HEK293 (cell line): Measurements from ENCODE around the gene UVSSA.

Source experiments
- CTCF ChIA-PET: fragments of 350-600 bp; formaldehyde crosslinking; extraction: SDS; loops from one replicate; lab custom pipeline; 2021; ENCODE audit warnings: antibody characterized with exemption; lab: Yijun Ruan, JAX
- POLR2A ChIA-PET: fragments of 300-600 bp; formaldehyde crosslinking; extraction: SDS; loops from one replicate; lab custom pipeline; 2020; ENCODE audit warnings: antibody characterized with exemption, inconsistent platforms; lab: Yijun Ruan, JAX
- H3K27ac ChIP-seq: fragments of 200-500 bp; sonication (Bioruptor generic); 2 replicates; pipeline ENCODE4 v1.5.1; 2014; ENCODE audit warnings: low read depth, low read length, control low read depth, inconsistent platforms; ENCODE audit errors: extremely low read depth
- H3K36me3 ChIP-seq, 2 experiments: fragments of 200-500 bp in 1 of 2; sonication (Bioruptor generic) in 1 of 2; 1 replicate in 1 of 2; 2 replicates in 1 of 2; pipeline ENCODE4 v1.5.1; 2014 to 2017; ENCODE audit warnings: inconsistent platforms in 2 of 2, low read length in 2 of 2; ENCODE audit not compliant: control insufficient read depth in 2 of 2, insufficient read depth in 1 of 2
- H3K4me1 ChIP-seq: fragments of 200-500 bp; sonication (Bioruptor generic); 2 replicates; pipeline ENCODE4 v1.5.1; 2014; ENCODE audit warnings: mild to moderate bottlenecking, low read length, inconsistent platforms; ENCODE audit not compliant: control insufficient read depth, insufficient read depth
- H3K4me3 ChIP-seq: 2 replicates; pipeline ENCODE4 v1.5.1; 2011; ENCODE audit warnings: low read depth, mild to moderate bottlenecking, control low read depth, low read length, moderate library complexity
- H3K9me3 ChIP-seq: fragments of 200-500 bp; sonication (Bioruptor generic); 2 replicates; pipeline ENCODE4 v1.5.1; 2014; ENCODE audit warnings: low read depth, low read length, inconsistent platforms; ENCODE audit not compliant: control insufficient read depth, insufficient read depth
- GLIS2 ChIP-seq: fragments of 450-650 bp; formaldehyde crosslinking; IDR thresholded peaks from 2 replicates; pipeline ENCODE4 v1.5.1; 2016; ENCODE audit warnings: missing biosample characterization, missing genetic modification characterization
- HOXA7 ChIP-seq: sonication (generic); formaldehyde crosslinking; IDR thresholded peaks from 2 replicates; pipeline ENCODE4 v1.8.1; 2022; ENCODE audit warnings: missing genetic modification reagents, borderline replicate concordance
- OSR2 ChIP-seq: fragments of 450-650 bp; formaldehyde crosslinking; IDR thresholded peaks from 2 replicates; pipeline ENCODE4 v1.5.1; 2016; ENCODE audit warnings: missing biosample characterization, missing genetic modification characterization
- REST ChIP-seq: fragments of 450-650 bp; formaldehyde crosslinking; IDR thresholded peaks from 2 replicates; pipeline ENCODE4 v1.5.1; 2016; ENCODE audit warnings: missing biosample characterization, missing genetic modification characterization
- ZBTB10 ChIP-seq: fragments of 450-650 bp; formaldehyde crosslinking; IDR thresholded peaks from 2 replicates; pipeline ENCODE4 v1.5.1; 2016; ENCODE audit warnings: missing biosample characterization, missing genetic modification characterization
- ZNF114 ChIP-seq: fragments of 450-650 bp; formaldehyde crosslinking; IDR thresholded peaks from 2 replicates; pipeline ENCODE4 v1.5.0; 2017; ENCODE audit warnings: missing biosample characterization, missing genetic modification characterization
- ZNF175 ChIP-seq: fragments of 450-650 bp; formaldehyde crosslinking; IDR thresholded peaks from 2 replicates; pipeline ENCODE4 v1.5.1; 2016; ENCODE audit warnings: missing biosample characterization, missing genetic modification characterization
- ZNF530 ChIP-seq: fragments of 450-650 bp; formaldehyde crosslinking; IDR thresholded peaks from 2 replicates; pipeline ENCODE4 v1.5.1; 2016; ENCODE audit warnings: low read depth, missing biosample characterization, missing genetic modification characterization
- ZNF571 ChIP-seq: fragments of 450-650 bp; formaldehyde crosslinking; IDR thresholded peaks from 2 replicates; pipeline ENCODE4 v1.5.0; 2017; ENCODE audit warnings: missing biosample characterization, missing genetic modification characterization
- ZNF626 ChIP-seq: fragments of 450-650 bp; sonication (Bioruptor Pico); formaldehyde crosslinking; IDR thresholded peaks from 2 replicates; pipeline ENCODE4 v1.5.1; 2018; ENCODE audit warnings: missing biosample characterization, missing genetic modification characterization, inconsistent platforms
- ZNF704 ChIP-seq: fragments of 450-650 bp; formaldehyde crosslinking; IDR thresholded peaks from 2 replicates; pipeline ENCODE4 v1.5.1; 2016; ENCODE audit warnings: missing biosample characterization, missing genetic modification characterization
- ZNF776 ChIP-seq: fragments of 450-650 bp; formaldehyde crosslinking; IDR thresholded peaks from 2 replicates; pipeline ENCODE4 v1.5.0; 2017; ENCODE audit warnings: missing biosample characterization, missing genetic modification characterization, borderline replicate concordance
- TF ChIP-seq, protein P1 (sequence below): fragments of 450-650 bp; formaldehyde crosslinking; IDR thresholded peaks from 2 replicates; pipeline ENCODE4 v1.5.1; 2017; ENCODE audit warnings: missing biosample characterization, missing genetic modification characterization
- TF ChIP-seq, protein P2 (sequence below): fragments of 450-650 bp; formaldehyde crosslinking; IDR thresholded peaks from 2 replicates; pipeline ENCODE4 v1.5.1; 2016; ENCODE audit warnings: missing biosample characterization, missing genetic modification characterization

Gene UVSSA

DNA sequence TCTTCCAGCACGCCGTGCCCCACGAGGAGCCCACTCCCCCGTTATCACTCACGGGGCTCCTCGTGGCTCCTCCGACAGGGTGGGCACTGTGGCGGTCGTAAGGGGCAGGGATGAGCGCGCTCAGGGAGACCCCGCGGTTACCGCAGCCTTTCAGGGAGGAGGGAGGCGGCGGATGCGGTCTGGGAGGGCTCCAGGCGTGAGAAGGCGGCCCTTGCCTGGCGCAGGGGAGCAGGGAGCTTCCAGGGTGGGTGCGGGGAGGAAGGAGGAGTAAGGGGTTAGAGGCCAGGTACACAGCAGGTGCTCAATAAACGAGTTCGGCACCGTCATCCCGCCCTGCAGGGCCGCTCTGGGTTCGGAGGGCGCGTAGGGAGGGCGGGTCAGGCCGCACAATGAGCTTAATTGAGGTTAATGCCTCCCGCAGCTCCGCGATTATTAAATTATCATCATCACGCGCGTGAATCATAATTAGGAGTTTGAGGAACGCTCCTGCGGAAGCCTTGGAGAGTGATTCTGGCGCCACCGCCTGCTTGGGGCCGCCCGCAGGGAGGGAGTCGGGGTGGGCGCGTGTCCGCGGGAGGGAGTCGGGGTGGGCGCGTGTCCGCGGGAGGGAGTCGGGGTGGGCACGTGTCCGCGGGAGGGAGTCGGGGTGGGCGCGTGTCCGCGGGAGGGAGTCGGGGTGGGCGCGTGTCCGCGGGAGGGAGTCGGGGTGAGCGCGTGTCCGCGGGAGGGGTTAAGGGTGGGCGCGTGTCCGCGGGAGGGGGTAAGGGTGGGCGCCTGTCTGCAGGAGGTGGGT lies 66.9 kb downstream of the UVSSA start:
- ChIA-PET CTCF (no interaction called here), POLR2A (no interaction called here)
- Histone ChIP-seq H3K27ac (no peak overlapping the region), H3K36me3 (no peaks in the 10 kb centered on the region), H3K9me3 (no peaks in the 10 kb centered on the region), H3K4me3 (no peak overlapping the region), H3K4me1 (no peaks in the 10 kb centered on the region)
- TF ChIP-seq ZNF626 (tag by site-specific recombination) (no peak), HOXA7 (CRISPR knock-in tag) (no peak), OSR2 (no peak), GLIS2 (no peak), ZNF571 (tag by site-specific recombination) (no peak), ZNF175 (tag by site-specific recombination) (no peak), REST (no peak), ZNF114 (tag by site-specific recombination) (no peak), ZNF776 (no peak), ZBTB10 (tag by site-specific recombination) (no peak), ZNF704 (tag by site-specific recombination) (no peak), ZNF530 (tag by site-specific recombination) (no peak)
- TF ChIP-seq, protein P1, sequence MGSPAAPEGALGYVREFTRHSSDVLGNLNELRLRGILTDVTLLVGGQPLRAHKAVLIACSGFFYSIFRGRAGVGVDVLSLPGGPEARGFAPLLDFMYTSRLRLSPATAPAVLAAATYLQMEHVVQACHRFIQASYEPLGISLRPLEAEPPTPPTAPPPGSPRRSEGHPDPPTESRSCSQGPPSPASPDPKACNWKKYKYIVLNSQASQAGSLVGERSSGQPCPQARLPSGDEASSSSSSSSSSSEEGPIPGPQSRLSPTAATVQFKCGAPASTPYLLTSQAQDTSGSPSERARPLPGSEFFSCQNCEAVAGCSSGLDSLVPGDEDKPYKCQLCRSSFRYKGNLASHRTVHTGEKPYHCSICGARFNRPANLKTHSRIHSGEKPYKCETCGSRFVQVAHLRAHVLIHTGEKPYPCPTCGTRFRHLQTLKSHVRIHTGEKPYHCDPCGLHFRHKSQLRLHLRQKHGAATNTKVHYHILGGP = no peak
- TF ChIP-seq, protein P2, sequence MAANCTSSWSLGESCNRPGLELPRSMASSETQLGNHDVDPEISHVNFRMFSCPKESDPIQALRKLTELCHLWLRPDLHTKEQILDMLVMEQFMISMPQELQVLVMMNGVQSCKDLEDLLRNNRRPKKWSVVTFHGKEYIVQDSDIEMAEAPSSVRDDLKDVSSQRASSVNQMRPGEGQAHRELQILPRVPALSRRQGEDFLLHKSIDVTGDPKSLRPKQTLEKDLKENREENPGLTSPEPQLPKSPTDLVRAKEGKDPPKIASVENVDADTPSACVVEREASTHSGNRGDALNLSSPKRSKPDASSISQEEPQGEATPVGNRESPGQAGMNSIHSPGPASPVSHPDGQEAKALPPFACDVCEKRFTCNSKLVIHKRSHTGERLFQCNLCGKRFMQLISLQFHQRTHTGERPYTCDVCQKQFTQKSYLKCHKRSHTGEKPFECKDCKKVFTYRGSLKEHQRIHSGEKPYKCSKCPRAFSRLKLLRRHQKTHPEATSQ (tag by site-specific recombination) = no peak
